ENCODE data around the gene ZNF750.

GRCh38 chr17:82832881-82833475 is 6.8 kb downstream of the ZNF750 start:
- TF ChIP-seq CTCF (IDR thresholded peaks at IDR 0.05) = no peak
- TF ChIP-seq POLR2A (IDR thresholded peaks at IDR 0.05) = no peak
